Measurements from ENCODE around the gene OVCH1.
"Not testable (repeated sequence)": the region's sequence is repeated elsewhere in the genome, so short reads cannot be mapped to it uniquely, and the experiment has no call there.

OVCH1 gene

DNA sequence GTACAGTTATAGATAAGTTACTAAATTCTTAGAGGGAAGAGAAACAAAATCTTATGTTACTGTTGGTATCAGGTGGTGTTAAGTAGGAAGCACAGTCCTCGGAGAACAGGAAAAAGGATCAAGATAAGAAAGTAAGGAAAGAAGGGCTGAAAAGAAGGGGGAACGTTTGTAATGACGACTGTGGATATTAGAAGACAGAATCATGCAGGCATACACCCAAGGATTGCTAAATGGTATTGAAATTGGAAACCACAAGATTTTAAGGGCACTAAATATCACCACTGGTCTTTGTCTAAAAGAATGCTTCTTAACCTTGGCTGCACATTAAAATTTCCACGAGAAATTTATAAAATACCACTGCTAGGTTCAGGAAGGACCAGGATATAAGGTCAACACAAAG is 82.4 kb downstream of the OVCH1 start:
- no peak for DNase-seq (ENCODE audit: low spot score)

DNA sequence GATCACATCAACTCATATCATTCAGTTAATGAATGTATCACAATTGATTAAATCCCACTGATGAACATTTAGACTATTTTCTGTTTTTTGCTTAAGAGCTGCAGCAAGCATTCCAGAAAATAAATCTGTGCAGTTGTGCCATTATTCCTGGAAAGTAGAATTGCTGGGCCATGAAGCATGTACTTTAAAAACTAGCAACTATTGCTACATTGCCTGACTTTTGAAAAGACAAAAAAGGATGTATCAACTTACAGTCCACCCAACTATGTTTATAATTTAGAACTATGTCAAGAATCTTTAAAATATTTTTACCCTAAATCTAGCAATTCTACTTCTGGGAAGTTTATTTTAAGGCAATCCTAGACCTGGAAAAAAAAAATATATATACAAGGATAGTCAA is 83.1 kb downstream of the OVCH1 start:
- DNase-seq (ENCODE audit: low spot score) = no peak

- DNase-seq (ENCODE audit: low spot score) = no peak
Measured at GRCh38 chr12:29405561-29405960, 91.9 kb downstream of the OVCH1 start.

- no peak for DNase-seq (ENCODE audit: low spot score)
Measured at GRCh38 chr12:29403991-29404390, 93.5 kb downstream of the OVCH1 start.

DNA sequence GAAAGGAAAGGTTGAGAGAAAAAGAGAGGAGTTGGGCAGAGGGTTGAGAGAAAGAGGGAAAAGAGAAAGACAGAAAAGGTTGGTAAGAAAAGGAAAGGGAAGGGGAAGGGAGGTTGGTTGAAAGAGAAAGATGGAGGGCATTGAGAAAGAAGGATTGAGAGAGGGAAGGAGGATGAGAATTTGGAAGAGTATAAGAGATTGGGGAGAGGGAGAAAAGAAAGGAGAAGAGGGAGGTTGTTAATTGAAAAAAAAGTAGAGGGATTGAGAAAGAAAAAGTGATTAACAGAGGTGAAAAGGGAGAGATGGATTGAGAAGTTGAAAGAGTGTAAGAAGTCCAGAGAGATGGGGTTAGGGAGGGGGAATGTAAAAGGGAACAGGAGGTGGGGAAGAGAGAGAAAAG is 95.0 kb downstream of the OVCH1 start:
- DNase-seq (ENCODE audit: low spot score) = no peak

- no peak for DNase-seq (ENCODE audit: low spot score)
Measured at GRCh38 chr12:29398495-29398894, 99.0 kb downstream of the OVCH1 start.

DNA sequence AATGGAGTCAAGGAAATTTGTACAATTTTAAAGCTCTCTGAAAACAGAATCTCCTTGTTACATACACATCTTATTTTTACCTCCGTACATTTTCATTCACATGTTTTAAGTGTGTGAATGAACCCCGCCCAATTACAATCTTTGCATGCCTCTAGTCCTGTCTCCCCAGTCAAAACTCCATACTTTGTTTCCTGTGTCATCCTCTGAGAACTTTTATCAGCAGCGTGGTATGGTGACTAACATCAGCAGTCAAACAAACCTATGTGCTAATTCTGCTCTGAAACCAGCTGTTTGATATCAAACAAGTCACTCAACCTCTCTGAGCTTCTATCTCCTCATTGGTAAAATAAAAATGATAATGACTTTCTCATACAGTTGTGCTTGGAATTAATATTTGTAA is 100.7 kb downstream of the OVCH1 start:
- DNase-seq (ENCODE audit: low spot score) = no peak

DNA sequence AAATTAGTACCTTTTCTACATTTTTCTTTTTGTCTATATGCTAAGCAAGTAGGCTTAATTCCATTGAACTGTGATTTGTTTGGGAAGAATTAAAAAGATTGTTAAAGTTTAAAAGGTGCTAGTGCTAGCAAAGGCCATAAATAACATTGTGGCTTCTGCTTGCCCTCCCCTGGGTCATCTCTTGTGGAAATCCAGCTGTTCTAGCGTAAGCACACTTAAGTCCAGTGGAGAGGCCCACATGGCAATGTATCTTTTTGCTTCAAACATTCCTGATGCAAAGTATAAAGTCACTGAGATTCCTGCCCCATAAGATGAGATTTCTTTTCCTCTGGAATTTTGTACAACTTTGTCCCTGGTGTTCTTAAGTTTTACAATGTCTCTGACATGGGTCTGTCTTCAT is 102.1 kb downstream of the OVCH1 start:
- DNase-seq (ENCODE audit: low spot score) = no peak

- not testable (repeated sequence) for DNase-seq (ENCODE audit: low spot score)
Measured at GRCh38 chr12:29390419-29390818, 107.1 kb downstream of the OVCH1 start.

- no peak for DNase-seq (ENCODE audit: low spot score)
Measured at GRCh38 chr12:29389295-29389919, 108.1 kb downstream of the OVCH1 start.

GRCh38 chr12:29386084-29386680 is 111.3 kb downstream of the OVCH1 start:
- DNase-seq (ENCODE audit: low spot score) = not testable (repeated sequence)

DNA sequence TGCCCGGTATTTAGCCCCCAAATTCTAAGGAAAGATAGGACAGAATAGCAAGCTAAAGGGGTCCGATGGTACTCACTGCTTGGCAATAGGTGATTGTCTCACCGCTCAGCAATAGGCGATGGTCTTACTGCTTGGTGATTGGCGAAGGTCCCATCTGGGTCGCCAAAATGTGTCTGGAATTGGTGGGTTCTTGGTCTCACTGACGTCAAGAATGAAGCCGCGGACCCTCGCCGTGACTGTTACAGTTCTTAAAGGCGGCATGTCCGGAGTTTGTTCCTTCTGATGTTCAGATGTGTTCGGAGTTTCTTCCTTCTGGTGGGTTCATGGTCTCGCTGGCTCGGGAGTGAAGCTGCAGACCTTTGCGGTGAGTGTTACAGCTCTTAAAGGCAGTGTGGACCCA is 112.3 kb downstream of the OVCH1 start:
- not testable (repeated sequence) for DNase-seq (ENCODE audit: low spot score)

DNA sequence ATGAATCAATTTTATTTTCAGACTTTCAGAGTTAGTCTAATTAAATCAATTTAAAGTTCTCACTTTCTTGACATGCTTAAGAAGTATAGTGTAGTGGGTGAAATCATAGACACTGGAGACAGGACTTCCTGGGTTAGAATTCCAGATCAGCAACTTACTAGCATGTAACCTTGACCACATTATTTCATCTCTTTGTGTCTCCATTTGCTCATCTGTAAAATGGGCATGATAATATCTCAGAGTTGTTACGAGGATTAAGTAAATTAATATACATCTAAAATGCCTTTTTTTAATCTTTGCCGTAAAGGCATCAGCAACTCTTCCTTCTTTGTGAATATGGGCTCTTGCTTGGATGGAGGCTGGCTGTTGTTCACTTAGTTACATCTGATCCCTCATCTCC is 115.2 kb downstream of the OVCH1 start:
- DNase-seq (ENCODE audit: low spot score) = no peak

DNA sequence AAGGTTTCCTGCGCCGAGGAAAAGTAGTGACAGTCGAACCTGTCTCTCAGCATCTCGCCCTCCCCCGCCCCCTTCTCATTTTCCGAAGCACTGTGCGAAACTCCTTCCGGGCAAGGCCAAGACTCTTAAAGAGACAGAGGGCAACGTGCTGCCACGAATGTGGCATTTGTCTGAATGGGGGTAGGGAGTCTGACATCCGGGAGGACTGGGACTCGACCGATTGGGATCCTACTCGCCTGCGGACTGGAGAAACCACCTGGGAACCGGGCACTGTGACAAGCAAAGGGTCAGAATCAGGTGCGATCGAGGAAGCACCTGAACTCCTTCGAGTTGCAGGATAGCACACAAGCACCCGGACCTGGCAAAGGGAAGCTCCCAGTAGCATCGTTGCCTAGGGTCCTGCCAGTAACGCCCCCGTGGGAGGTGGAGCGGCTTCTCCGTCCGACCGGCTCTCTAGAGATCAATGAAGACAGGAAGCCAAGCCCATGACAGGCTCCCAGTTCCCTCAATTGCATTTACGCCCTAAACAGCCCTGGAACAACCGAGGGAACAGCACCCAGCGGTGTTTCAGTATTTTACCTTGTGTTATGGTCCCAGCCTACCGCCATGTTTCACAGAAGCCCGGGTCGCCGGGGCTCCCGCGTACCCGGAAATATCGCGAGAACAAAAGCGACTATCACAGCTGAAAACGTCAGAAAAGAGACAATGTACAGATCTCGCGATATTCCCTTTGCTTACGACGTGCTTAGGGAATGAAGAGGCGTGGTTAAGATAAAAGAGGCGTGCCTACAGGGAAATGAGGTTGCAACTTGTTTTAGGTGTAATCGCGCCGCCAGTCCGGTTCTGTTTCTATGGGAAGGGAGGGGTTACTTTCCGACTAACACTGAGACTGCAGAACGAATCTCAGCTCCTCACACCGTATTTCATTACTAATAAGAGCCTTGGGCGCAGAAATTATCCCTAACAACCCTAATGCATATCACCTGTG is 116.7 kb downstream of the OVCH1 start, which contains the start of gene ERGIC2:
Gene ERGIC2, minus strand, starts transcription at position 637 of the 988 bp plus-strand sequence. CDS start 9,539 bp downstream, outside the sequence.
- peak; percentile 100 for DNase-seq (ENCODE audit: low spot score)

Data from SK-N-DZ (cell line).